ELF-1 (cell line): ENCODE results near the gene HMX3.

Experiments
- DNase-seq: peaks from one replicate; pipeline ENCODE4 v3.0.0-alpha.2; 2016; ENCODE audit warnings: low read depth, low spot score

Gene HMX3

GRCh38 chr10:123147635-123148413, 12.1 kb downstream of the HMX3 start, which contains the start of gene HMX2:
TSS of gene HMX2 (plus strand) at chr10:123148136. CDS start at chr10:123148379, 243 bp downstream.
- DNase-seq, result peak; percentile 58

GRCh38 chr10:123148414-123149161, 12.8 kb downstream of the HMX3 start:
- DNase-seq, result peak; percentile 41

- DNase-seq, result no peak
These were observed 13.4 kb downstream of the HMX3 start for GRCh38 chr10:123149162-123149567.

- peak; percentile 73 for DNase-seq
These were observed 13.9 kb downstream of the HMX3 start for GRCh38 chr10:123149568-123150270.

GRCh38 chr10:123150271-123150985, 14.7 kb downstream of the HMX3 start:
- no peak for DNase-seq

- DNase-seq, result peak; percentile 72
These were observed 15.4 kb downstream of the HMX3 start for GRCh38 chr10:123150986-123151736.

GRCh38 chr10:123151737-123152135, 16.0 kb downstream of the HMX3 start:
- no peak for DNase-seq

- DNase-seq, result no peak
These were observed 17.8 kb downstream of the HMX3 start for GRCh38 chr10:123153486-123154091.

GRCh38 chr10:123154092-123154710, 18.4 kb downstream of the HMX3 start, which contains the start of gene BUB3:
TSS of gene BUB3 (plus strand) at chr10:123154402. CDS start at chr10:123154918, 516 bp downstream.
- DNase-seq, result peak; percentile 100

- peak; percentile 74 for DNase-seq
These were observed 19.1 kb downstream of the HMX3 start for GRCh38 chr10:123154711-123155505.

- no peak for DNase-seq
These were observed 20.3 kb downstream of the HMX3 start for GRCh38 chr10:123156078-123156477.

GRCh38 chr10:123157210-123157609, 21.4 kb downstream of the HMX3 start:
- no peak for DNase-seq

- no peak for DNase-seq
These were observed 22.9 kb downstream of the HMX3 start for GRCh38 chr10:123158682-123159081.

GRCh38 chr10:123160311-123160980, 24.7 kb downstream of the HMX3 start:
- no peak for DNase-seq

GRCh38 chr10:123164319-123164718, 28.5 kb downstream of the HMX3 start:
- no peak for DNase-seq

GRCh38 chr10:123165445-123166072, 29.8 kb downstream of the HMX3 start:
- DNase-seq, result no peak

GRCh38 chr10:123166618-123167017, 30.8 kb downstream of the HMX3 start:
- DNase-seq, result no peak

- no peak for DNase-seq
These were observed 35.2 kb downstream of the HMX3 start for GRCh38 chr10:123170961-123171360.
